Measurements from ENCODE around the gene TMPRSS9. TPM values are rescaled to one million over a fixed set of nuclear protein-coding genes. Genes with fewer than 3 reads are reported as not detected.
"Not testable (repeated sequence)": the region's sequence is repeated elsewhere in the genome, so short reads cannot be mapped to it uniquely, and the experiment has no call there.

Gene TMPRSS9
- total RNA-seq, 4 donors from 2014 or later: not detected

DNA sequence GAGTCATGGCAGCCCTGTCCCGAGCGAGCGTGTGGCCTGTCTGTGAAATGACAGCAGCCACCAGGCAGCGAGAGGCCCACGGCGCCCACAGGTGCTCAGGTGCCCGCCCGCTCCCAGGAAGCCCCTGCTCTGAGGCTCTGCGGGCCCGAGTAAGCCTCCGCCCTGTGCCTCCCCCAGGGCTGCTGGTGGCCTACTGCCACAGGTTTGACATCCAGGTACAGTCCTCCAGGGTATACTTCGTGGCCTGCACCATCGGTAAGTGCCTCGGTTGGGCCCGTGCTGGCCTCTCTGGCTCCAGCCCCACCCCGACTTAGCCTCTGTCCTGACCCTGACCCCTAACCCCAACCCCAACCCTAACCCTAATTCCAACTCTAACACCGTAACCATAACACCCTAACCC is 15.0 kb upstream of the TMPRSS9 start:
- no peak for DNase-seq (ENCODE audit: low spot score in 2 of 2)
- no peak overlapping the region for H3K27ac ChIP-seq
- H3K4me3 ChIP-seq: no peak overlapping the region
- H3K4me1 ChIP-seq: peaks cover 0 to 12% (median 0%) of the 10 kb centered on the region in 4 donors
- H3K36me3 ChIP-seq: peaks cover 0 to 70% (median 0%) of the 10 kb centered on the region in 3 donors
- H3K27me3 ChIP-seq: no peaks in the 10 kb centered on the region
- TF ChIP-seq POLR2A (IDR thresholded peaks at IDR 0.05): no peak
- TF ChIP-seq, protein P1, sequence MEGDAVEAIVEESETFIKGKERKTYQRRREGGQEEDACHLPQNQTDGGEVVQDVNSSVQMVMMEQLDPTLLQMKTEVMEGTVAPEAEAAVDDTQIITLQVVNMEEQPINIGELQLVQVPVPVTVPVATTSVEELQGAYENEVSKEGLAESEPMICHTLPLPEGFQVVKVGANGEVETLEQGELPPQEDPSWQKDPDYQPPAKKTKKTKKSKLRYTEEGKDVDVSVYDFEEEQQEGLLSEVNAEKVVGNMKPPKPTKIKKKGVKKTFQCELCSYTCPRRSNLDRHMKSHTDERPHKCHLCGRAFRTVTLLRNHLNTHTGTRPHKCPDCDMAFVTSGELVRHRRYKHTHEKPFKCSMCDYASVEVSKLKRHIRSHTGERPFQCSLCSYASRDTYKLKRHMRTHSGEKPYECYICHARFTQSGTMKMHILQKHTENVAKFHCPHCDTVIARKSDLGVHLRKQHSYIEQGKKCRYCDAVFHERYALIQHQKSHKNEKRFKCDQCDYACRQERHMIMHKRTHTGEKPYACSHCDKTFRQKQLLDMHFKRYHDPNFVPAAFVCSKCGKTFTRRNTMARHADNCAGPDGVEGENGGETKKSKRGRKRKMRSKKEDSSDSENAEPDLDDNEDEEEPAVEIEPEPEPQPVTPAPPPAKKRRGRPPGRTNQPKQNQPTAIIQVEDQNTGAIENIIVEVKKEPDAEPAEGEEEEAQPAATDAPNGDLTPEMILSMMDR (IDR thresholded peaks at IDR 0.05): no peak
- no peak for TF ChIP-seq EP300 (IDR thresholded peaks at IDR 0.05)
- no peaks in the 10 kb centered on the region for H3K9me3 ChIP-seq
- WGBS, 2 donors: 79 to 93% methylated on average over 12 to 17 of the region's 17 CpGs

GRCh38 chr19:2345794-2346663 is 14.0 kb upstream of the TMPRSS9 start:
- Histone ChIP-seq H3K9me3 (no peaks in the 10 kb centered on the region), H3K27ac (no peak overlapping the region), H3K4me1 (peaks cover 0 to 12% (median 0%) of the 10 kb centered on the region in 4 donors), H3K27me3 (no peaks in the 10 kb centered on the region), H3K36me3 (peaks cover 0 to 70% (median 0%) of the 10 kb centered on the region in 3 donors), H3K4me3 (no peak overlapping the region)
- no peak for TF ChIP-seq EP300 (IDR thresholded peaks at IDR 0.05)
- no peak for TF ChIP-seq POLR2A (IDR thresholded peaks at IDR 0.05)
- TF ChIP-seq, protein P1 (IDR thresholded peaks at IDR 0.05): no peak
- 60 to 65% methylated on average over 23 to 25 of the region's 25 CpGs for WGBS, 2 donors
- DNase-seq (ENCODE audit: low spot score in 2 of 2): no peak

- Histone ChIP-seq H3K36me3 (peaks cover 0 to 74% (median 0%) of the 10 kb centered on the region in 3 donors), H3K4me1 (peaks cover 0 to 12% (median 0%) of the 10 kb centered on the region in 4 donors)
- WGBS, 2 donors: 92 to 93% methylated on average over 24 of the region's 24 CpGs
Measured at GRCh38 chr19:2349818-2350217, 10.2 kb upstream of the TMPRSS9 start.

GRCh38 chr19:2350656-2351055 is 9.4 kb upstream of the TMPRSS9 start:
- H3K4me3 ChIP-seq: no peak overlapping the region
- H3K27me3 ChIP-seq: no peaks in the 10 kb centered on the region
- peaks cover 0 to 76% (median 0%) of the 10 kb centered on the region in 3 donors for H3K36me3 ChIP-seq
- 88 to 90% methylated on average over 16 of the region's 16 CpGs for WGBS, 2 donors
- H3K4me1 ChIP-seq: peaks cover 0 to 4% (median 0%) of the 10 kb centered on the region in 4 donors
- no peak for DNase-seq (ENCODE audit: low spot score in 2 of 2)
- TF ChIP-seq EP300 (IDR thresholded peaks at IDR 0.05) (no peak), POLR2A (IDR thresholded peaks at IDR 0.05) (no peak)
- TF ChIP-seq, protein P1 (IDR thresholded peaks at IDR 0.05): no peak
- no peaks in the 10 kb centered on the region for H3K9me3 ChIP-seq
- no peak overlapping the region for H3K27ac ChIP-seq

More at GRCh38 chr19:2349818-2350217, 10.2 kb upstream of the TMPRSS9 start:
- DNase-seq (ENCODE audit: low spot score in 2 of 2); H3K9me3 ChIP-seq; H3K27me3 ChIP-seq; H3K4me3 ChIP-seq; H3K27ac ChIP-seq: not testable (repeated sequence)

GRCh38 chr19:2351591-2351990 is 8.5 kb upstream of the TMPRSS9 start:
- 93 to 94% methylated on average over 21 to 28 of the region's 28 CpGs for WGBS, 2 donors
- no peak for TF ChIP-seq POLR2A (IDR thresholded peaks at IDR 0.05)
- Histone ChIP-seq H3K27ac (no peak overlapping the region), H3K36me3 (peaks cover 0 to 70% (median 0%) of the 10 kb centered on the region in 3 donors), H3K9me3 (no peaks in the 10 kb centered on the region), H3K27me3 (no peaks in the 10 kb centered on the region), H3K4me3 (no peak overlapping the region), H3K4me1 (no peaks in the 10 kb centered on the region)
- no peak for DNase-seq (ENCODE audit: low spot score in 2 of 2)

DNA sequence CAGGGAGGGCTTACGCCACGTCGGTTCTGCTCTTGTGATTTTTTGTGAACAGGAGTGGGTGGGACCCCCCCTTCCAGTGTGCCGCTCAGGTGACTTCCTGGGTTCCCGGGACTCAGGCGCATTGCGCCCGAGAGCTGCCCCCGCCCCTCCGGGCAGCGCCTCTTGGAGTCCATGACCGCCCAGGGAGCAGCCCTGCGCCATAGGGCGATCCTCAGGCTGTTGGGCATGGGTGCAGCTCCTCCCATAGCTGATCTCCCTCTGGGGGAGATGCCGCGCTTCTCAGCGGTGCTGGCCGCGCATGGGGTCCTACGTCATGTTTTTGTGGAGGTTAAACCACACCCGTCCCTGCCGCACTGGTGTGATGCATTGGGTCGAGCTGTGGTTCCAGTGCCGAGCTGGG is 7.9 kb upstream of the TMPRSS9 start:
- Histone ChIP-seq H3K36me3 (peaks cover 0 to 67% (median 0%) of the 10 kb centered on the region in 3 donors), H3K4me1 (no peaks in the 10 kb centered on the region), H3K27ac (no peak overlapping the region), H3K9me3 (no peaks in the 10 kb centered on the region), H3K4me3 (no peak overlapping the region), H3K27me3 (no peaks in the 10 kb centered on the region)
- no peak for TF ChIP-seq EP300 (IDR thresholded peaks at IDR 0.05)
- no peak for TF ChIP-seq POLR2A (IDR thresholded peaks at IDR 0.05)
- TF ChIP-seq, protein P1 (IDR thresholded peaks at IDR 0.05): no peak
- DNase-seq (ENCODE audit: low spot score in 2 of 2): no peak
- WGBS, 2 donors: 87 to 91% methylated on average over 21 to 24 of the region's 24 CpGs
